Mesendoderm (in vitro differentiated cells): ENCODE results near the gene INTS13.

Experiments
- DNase-seq: peaks from one replicate; pipeline ENCODE4 v3.0.0; 2013
- H2AK5ac ChIP-seq: 2 replicates; pipeline ENCODE4 v1.6.1; 2013; ENCODE audit warnings: low read length, inconsistent platforms
- H2BK120ac ChIP-seq: 2 replicates; pipeline ENCODE4 v1.6.1; 2013; ENCODE audit warnings: low read depth, mild to moderate bottlenecking, low read length, moderate library complexity, mixed read lengths
- H2BK15ac ChIP-seq: replicated peaks from 2 replicates; pipeline ENCODE4 v1.6.1; 2013; ENCODE audit warnings: low read depth, mild to moderate bottlenecking, moderate library complexity
- H2BK5ac ChIP-seq: 2 replicates; pipeline ENCODE4 v1.6.1; 2013; ENCODE audit warnings: low read length, inconsistent platforms
- H3K18ac ChIP-seq: 2 replicates; pipeline ENCODE4 v1.6.1; 2013; ENCODE audit warnings: mild to moderate bottlenecking, low read length, mixed read lengths
- H3K23ac ChIP-seq: one replicate; pipeline ENCODE4 v1.6.1; 2013; ENCODE audit warnings: low read length
- H3K27ac ChIP-seq: 2 replicates; pipeline ENCODE4 v1.5.1; 2013; ENCODE audit warnings: low read depth, mild to moderate bottlenecking, inconsistent platforms, low read length, moderate library complexity
- H3K27me3 ChIP-seq: 2 replicates; pipeline ENCODE4 v1.6.1; 2013; ENCODE audit warnings: low read length, control low read depth, mild to moderate bottlenecking, inconsistent platforms; ENCODE audit not compliant: insufficient read depth, poor library complexity
- H3K36me3 ChIP-seq: 2 replicates; pipeline ENCODE4 v1.6.1; 2013; ENCODE audit warnings: low read length, inconsistent platforms; ENCODE audit not compliant: control insufficient read depth, insufficient read depth
- H3K4ac ChIP-seq: one replicate; pipeline ENCODE4 v1.6.1; 2013; ENCODE audit warnings: low read depth, mild to moderate bottlenecking, low read length, moderate library complexity
- H3K4me1 ChIP-seq: 2 replicates; pipeline ENCODE4 v1.6.1; 2013; ENCODE audit warnings: low read depth, low read length, inconsistent platforms; ENCODE audit not compliant: control insufficient read depth
- H3K4me2 ChIP-seq: 2 replicates; pipeline ENCODE4 v1.6.1; 2013; ENCODE audit warnings: low read length
- H3K4me3 ChIP-seq: 2 replicates; pipeline ENCODE4 v1.5.1; 2013; ENCODE audit warnings: mild to moderate bottlenecking, low read length
- H3K56ac ChIP-seq: one replicate; pipeline ENCODE4 v1.6.1; 2013; ENCODE audit warnings: low read length
- H3K79me1 ChIP-seq: 2 replicates; pipeline ENCODE4 v1.6.1; 2013; ENCODE audit warnings: low read length, inconsistent platforms
- H3K79me2 ChIP-seq: 2 replicates; pipeline ENCODE4 v1.6.1; 2013; ENCODE audit warnings: mild to moderate bottlenecking, low read length; ENCODE audit not compliant: control insufficient read depth, insufficient read depth
- H3K9ac ChIP-seq: 2 replicates; pipeline ENCODE4 v1.6.1; 2013; ENCODE audit warnings: low read length, inconsistent platforms
- H4K5ac ChIP-seq: one replicate; pipeline ENCODE4 v1.6.1; 2013; ENCODE audit warnings: low read length
- H4K8ac ChIP-seq: one replicate; pipeline ENCODE4 v1.6.1; 2013; ENCODE audit warnings: low read depth, mild to moderate bottlenecking, control low read depth, low read length, moderate library complexity
- WGBS: extraction: QIAGEN DNeasy Blood & Tissue Kit; methylation state at CpG from one replicate; pipeline ENCODE4 v1.1.7; 2013; ENCODE audit warnings: low lambda C conversion rate, missing lambda C conversion rate; ENCODE audit not compliant: insufficient coverage; ENCODE audit errors: extremely low coverage; 5-methylcytosine and 5-hydroxymethylcytosine counted together

The INTS13 gene

GRCh38 chr12:26871985-26872384 lies 65.8 kb downstream of the INTS13 start:
- Histone ChIP-seq H3K4me2 (no peak overlapping the region), H3K9ac (no peak overlapping the region), H3K79me1 (no peaks in the 10 kb centered on the region), H3K27me3 (no peaks in the 10 kb centered on the region), H3K4ac (no peak overlapping the region), H2AK5ac (no peak overlapping the region), H2BK15ac (no peak overlapping the region), H3K4me3 (no peak overlapping the region), H2BK120ac (no peak overlapping the region), H3K36me3 (no peaks in the 10 kb centered on the region), H3K79me2 (no peaks in the 10 kb centered on the region), H4K8ac (no peak overlapping the region), H3K56ac (no peak overlapping the region), H3K23ac (no peak overlapping the region), H3K27ac (no peak overlapping the region), H3K4me1 (no peaks in the 10 kb centered on the region), H4K5ac (no peak overlapping the region), H2BK5ac (no peak overlapping the region), H3K18ac (no peak overlapping the region)
- DNase-seq, result no peak
- no CpG with 5 or more reads among the region's 2 CpGs for WGBS

DNA sequence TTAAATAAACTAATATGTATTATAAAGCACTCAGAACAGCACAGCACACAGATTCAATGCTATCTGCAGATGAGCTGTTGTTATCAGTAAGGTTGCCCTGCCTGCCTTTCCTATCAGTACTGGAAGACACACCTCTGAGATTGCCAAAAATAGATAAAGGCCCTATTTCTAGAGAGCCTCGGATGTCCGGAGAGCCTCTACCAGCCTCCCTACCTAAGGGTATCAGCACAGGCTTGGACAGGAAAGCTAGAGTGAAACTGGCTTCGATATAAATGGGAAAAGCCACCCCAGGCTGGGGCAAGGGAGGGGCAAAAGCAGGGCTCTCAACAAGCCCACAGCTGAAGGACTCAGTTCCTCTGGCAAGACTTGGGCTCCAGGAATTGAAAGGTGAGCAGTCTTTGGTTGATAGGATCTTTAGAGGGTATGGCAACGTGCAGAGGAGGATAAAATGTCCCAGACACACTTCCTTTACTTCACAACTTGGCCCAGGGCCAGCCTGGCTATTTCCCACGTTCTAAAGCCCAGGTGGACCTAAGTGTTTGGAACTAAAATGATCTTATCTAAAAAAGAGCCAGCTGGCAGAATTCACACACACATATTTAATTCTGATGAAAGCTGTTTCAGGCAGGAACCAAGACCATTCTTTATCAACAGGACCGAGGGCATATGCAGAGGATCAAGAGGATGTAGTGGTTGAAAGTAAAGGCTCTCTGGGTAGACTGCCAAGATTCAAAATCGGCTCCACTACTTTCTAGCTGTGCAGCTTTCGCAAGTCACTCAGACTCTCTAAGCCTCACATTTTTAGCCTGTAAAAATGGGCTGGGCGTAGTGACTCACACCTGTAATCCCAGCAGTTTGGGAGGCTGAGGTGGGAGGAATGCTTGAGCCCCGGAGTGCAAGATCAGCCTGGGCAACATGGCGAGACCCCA lies 67.0 kb downstream of the INTS13 start:
- Histone ChIP-seq H3K79me1 (no peaks in the 10 kb centered on the region), H2AK5ac (no peak overlapping the region), H3K79me2 (no peaks in the 10 kb centered on the region), H3K4ac (no peak overlapping the region), H3K4me2 (no peak overlapping the region), H3K56ac (no peak overlapping the region), H3K4me1 (no peaks in the 10 kb centered on the region), H2BK15ac (no peak overlapping the region), H2BK5ac (no peak overlapping the region), H4K8ac (no peak overlapping the region), H3K4me3 (no peak overlapping the region), H3K9ac (no peak overlapping the region), H3K23ac (no peak overlapping the region), H4K5ac (no peak overlapping the region), H3K27me3 (no peaks in the 10 kb centered on the region), H2BK120ac (no peak overlapping the region), H3K27ac (no peak overlapping the region), H3K36me3 (no peaks in the 10 kb centered on the region), H3K18ac (no peak overlapping the region)
- no CpG with 5 or more reads among the region's 11 CpGs for WGBS
- DNase-seq, result no peak

- no peak overlapping the region for H3K27ac ChIP-seq
- no peak overlapping the region for H3K56ac ChIP-seq
- no CpG with 5 or more reads among the region's 6 CpGs for WGBS
Observed at GRCh38 chr12:26869908-26870459, 67.8 kb downstream of the INTS13 start.

GRCh38 chr12:26869104-26869494 lies 68.7 kb downstream of the INTS13 start:
- Histone ChIP-seq H3K4ac (no peak overlapping the region), H4K5ac (no peak overlapping the region), H2BK120ac (no peak overlapping the region), H3K36me3 (no peaks in the 10 kb centered on the region), H3K4me1 (no peaks in the 10 kb centered on the region), H4K8ac (no peak overlapping the region), H3K27me3 (no peaks in the 10 kb centered on the region), H3K9ac (no peak overlapping the region), H2BK5ac (no peak overlapping the region), H3K79me2 (no peaks in the 10 kb centered on the region), H3K23ac (no peak overlapping the region), H3K79me1 (no peaks in the 10 kb centered on the region), H3K4me2 (no peak overlapping the region), H3K4me3 (no peak overlapping the region), H2BK15ac (no peak overlapping the region), H3K27ac (no peak overlapping the region), H3K18ac (no peak overlapping the region), H3K56ac (no peak overlapping the region), H2AK5ac (no peak overlapping the region)
- no peak for DNase-seq
- no CpG with 5 or more reads among the region's 6 CpGs for WGBS

More at GRCh38 chr12:26869908-26870459, 67.8 kb downstream of the INTS13 start:
- Histone ChIP-seq H2BK5ac (no peak overlapping the region), H3K27me3 (no peaks in the 10 kb centered on the region), H4K8ac (no peak overlapping the region), H3K9ac (no peak overlapping the region), H3K18ac (no peak overlapping the region), H3K4me2 (no peak overlapping the region), H4K5ac (no peak overlapping the region), H2BK120ac (no peak overlapping the region), H3K4me3 (no peak overlapping the region), H3K79me1 (no peaks in the 10 kb centered on the region), H3K79me2 (no peaks in the 10 kb centered on the region), H3K36me3 (no peaks in the 10 kb centered on the region), H2AK5ac (no peak overlapping the region), H3K4ac (no peak overlapping the region), H3K4me1 (no peaks in the 10 kb centered on the region), H2BK15ac (no peak overlapping the region), H3K23ac (no peak overlapping the region)
- no peak for DNase-seq

DNA sequence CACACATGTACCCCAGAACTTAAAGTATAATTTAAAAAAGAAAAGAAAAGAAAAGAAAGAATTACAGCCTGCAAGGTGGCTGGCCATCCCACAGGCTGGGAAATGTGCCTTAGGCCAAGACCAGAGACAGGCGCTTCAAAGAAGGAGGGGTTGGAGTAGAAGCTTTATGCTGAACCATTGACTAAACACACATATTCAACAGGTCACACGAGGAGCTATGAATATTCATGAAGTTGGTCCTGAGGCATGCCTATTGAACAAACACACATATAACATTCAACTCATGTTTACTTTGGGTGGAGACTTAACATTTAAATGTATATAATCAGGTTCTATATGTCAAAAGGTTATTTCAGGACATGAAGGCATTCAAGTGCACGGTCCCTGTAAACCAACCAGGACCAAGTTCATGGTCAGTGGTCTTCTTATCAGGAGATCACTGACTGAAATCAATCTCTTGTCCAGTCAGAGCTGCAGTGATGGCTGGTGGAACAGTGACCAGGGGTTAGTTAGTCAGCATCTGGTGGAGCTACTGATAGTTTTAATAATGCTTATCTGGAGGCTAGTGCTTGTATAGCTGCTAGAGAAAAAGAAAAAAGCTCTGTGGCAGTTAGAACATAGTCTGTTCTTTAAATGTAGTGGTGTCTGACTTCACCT lies 69.2 kb downstream of the INTS13 start:
- Histone ChIP-seq H3K79me2 (no peaks in the 10 kb centered on the region), H3K23ac (no peak overlapping the region), H3K4ac (no peak overlapping the region), H2BK5ac (no peak overlapping the region), H3K79me1 (no peaks in the 10 kb centered on the region), H4K5ac (no peak overlapping the region), H3K4me3 (no peak overlapping the region), H4K8ac (no peak overlapping the region), H2BK120ac (no peak overlapping the region), H3K4me2 (no peak overlapping the region), H3K27me3 (no peaks in the 10 kb centered on the region), H3K9ac (no peak overlapping the region), H2BK15ac (no peak overlapping the region), H3K4me1 (no peaks in the 10 kb centered on the region), H2AK5ac (no peak overlapping the region), H3K18ac (no peak overlapping the region), H3K27ac (no peak overlapping the region), H3K56ac (no peak overlapping the region), H3K36me3 (no peaks in the 10 kb centered on the region)
- no CpG with 5 or more reads among the region's 3 CpGs for whole genome bisulfite sequencing
- no peak for DNase-seq
